OCI-LY1 (cell line): ENCODE measurements around the gene ARHGEF17.

Experiments
- H2AFZ ChIP-seq: fragments of 200-600 bp; sonication (generic), shearing (Covaris generic); 2 replicates; pipeline ENCODE4 v1.6.0; 2014; ENCODE audit warnings: antibody characterized with exemption, mild to moderate bottlenecking, low read length
- H3F3A ChIP-seq: fragments of 200-600 bp; sonication (generic), shearing (Covaris generic); 2 replicates; pipeline ENCODE4 v1.6.0; 2014; ENCODE audit warnings: mild to moderate bottlenecking, antibody characterized with exemption, low read length, moderate library complexity; ENCODE audit not compliant: insufficient read depth
- H3K27ac ChIP-seq: fragments of 200-600 bp; sonication (generic); 2 replicates; pipeline ENCODE4 v1.5.1; 2014; ENCODE audit warnings: low read length, mixed run types, mild to moderate bottlenecking, low read depth; ENCODE audit not compliant: poor library complexity, severe bottlenecking
- H3K27me3 ChIP-seq: fragments of 200-600 bp; sonication (generic); 2 replicates; pipeline ENCODE4 v1.6.0; 2014; ENCODE audit warnings: antibody characterized with exemption, mild to moderate bottlenecking, low read length, moderate library complexity; ENCODE audit not compliant: insufficient read depth
- H3K36me3 ChIP-seq: fragments of 200-600 bp; sonication (generic); 2 replicates; pipeline ENCODE4 v1.6.1; 2014; ENCODE audit warnings: mild to moderate bottlenecking, antibody characterized with exemption, low read length, moderate library complexity, mixed read lengths; ENCODE audit not compliant: insufficient read depth
- H3K4me1 ChIP-seq: fragments of 200-600 bp; sonication (generic); 2 replicates; pipeline ENCODE4 v1.5.1; 2014; ENCODE audit warnings: mild to moderate bottlenecking, low read length, moderate library complexity; ENCODE audit not compliant: insufficient read depth, severe bottlenecking
- H3K4me2 ChIP-seq: fragments of 200-600 bp; sonication (generic), shearing (Covaris generic); 2 replicates; pipeline ENCODE4 v1.6.1; 2014; ENCODE audit warnings: low read length
- H3K4me3 ChIP-seq: fragments of 200-600 bp; sonication (generic); 2 replicates; pipeline ENCODE4 v1.5.1; 2014; ENCODE audit warnings: low read length, low read depth, mild to moderate bottlenecking, mixed read lengths; ENCODE audit not compliant: poor library complexity, severe bottlenecking
- H3K79me2 ChIP-seq: fragments of 200-600 bp; shearing (Covaris generic); 2 replicates; pipeline ENCODE4 v1.6.1; 2016; ENCODE audit warnings: mixed run types, low read length, mixed read lengths; ENCODE audit not compliant: insufficient read depth
- H3K9ac ChIP-seq: fragments of 200-600 bp; sonication (generic), shearing (Covaris generic); 2 replicates; pipeline ENCODE4 v1.6.1; 2014; ENCODE audit warnings: mild to moderate bottlenecking, low read length, mixed read lengths
- H3K9me2 ChIP-seq: fragments of 200-600 bp; sonication (generic), shearing (Covaris generic); 2 replicates; pipeline ENCODE4 v1.6.1; 2014; ENCODE audit warnings: low read depth, mild to moderate bottlenecking, low read length, mixed read lengths
- H3K9me3 ChIP-seq: fragments of 200-600 bp; shearing (Covaris generic); 2 replicates; pipeline ENCODE4 v1.6.1; 2014; ENCODE audit warnings: low read length, mixed read lengths
- H4K20me1 ChIP-seq: fragments of 200-600 bp; sonication (generic), shearing (Covaris generic); 2 replicates; pipeline ENCODE4 v1.6.0; 2016; ENCODE audit warnings: mild to moderate bottlenecking, low read length; ENCODE audit not compliant: insufficient read depth
- CTCF ChIP-seq: fragments of 200-600 bp; sonication (generic), shearing (Covaris generic); IDR thresholded peaks from 2 replicates; pipeline ENCODE4 v1.5.1; 2017; ENCODE audit warnings: mild to moderate bottlenecking, antibody characterized with exemption, low read length, moderate library complexity, mixed read lengths
- EZH2 ChIP-seq: fragments of 200-600 bp; sonication (generic), shearing (Covaris generic); IDR thresholded peaks from 2 replicates; pipeline ENCODE4 v1.8.0; 2017; ENCODE audit warnings: borderline replicate concordance, mixed run types, mild to moderate bottlenecking, antibody characterized with exemption, low read length, moderate library complexity, mixed read lengths

Gene ARHGEF17

GRCh38 chr11:73361953-73362776 lies 54.1 kb downstream of the ARHGEF17 start:
- TF ChIP-seq CTCF (no peak), EZH2 (no peak)
- H3K36me3 ChIP-seq = no peaks in the 10 kb centered on the region
- H4K20me1 ChIP-seq = no peaks in the 10 kb centered on the region
- no peak overlapping the region for H3K9ac ChIP-seq
- H3K27me3 ChIP-seq = no peaks in the 10 kb centered on the region
- H3K79me2 ChIP-seq = no peaks in the 10 kb centered on the region
- H3K4me1 ChIP-seq = peaks cover 16% of the 10 kb centered on the region
- peak overlapping the region; percentile 41; the same call in 1 of the 2 replicates for H3K4me2 ChIP-seq
- no peaks in the 10 kb centered on the region for H3F3A ChIP-seq
- peak overlapping the region; percentile 19 for H3K4me3 ChIP-seq
- H3K27ac ChIP-seq = no peak overlapping the region
- H2AFZ ChIP-seq = no peak overlapping the region
- H3K9me2 ChIP-seq = no peaks in the 10 kb centered on the region
- no peaks in the 10 kb centered on the region for H3K9me3 ChIP-seq

GRCh38 chr11:73363147-73363546 lies 55.1 kb downstream of the ARHGEF17 start:
- Histone ChIP-seq H3K27ac (no peak overlapping the region), H3K4me2 (no peak overlapping the region), H3K4me1 (peaks cover 16% of the 10 kb centered on the region), H3K79me2 (no peaks in the 10 kb centered on the region), H2AFZ (no peak overlapping the region), H3K36me3 (no peaks in the 10 kb centered on the region), H3K9ac (no peak overlapping the region), H3K9me2 (no peaks in the 10 kb centered on the region), H4K20me1 (no peaks in the 10 kb centered on the region), H3K27me3 (no peaks in the 10 kb centered on the region), H3F3A (no peaks in the 10 kb centered on the region), H3K9me3 (no peaks in the 10 kb centered on the region), H3K4me3 (no peak overlapping the region)
- TF ChIP-seq EZH2 (no peak), CTCF (no peak)

- no peak overlapping the region for H3K4me3 ChIP-seq
- H3K27me3 ChIP-seq = no peaks in the 10 kb centered on the region
- TF ChIP-seq EZH2 (no peak), CTCF (no peak)
- no peaks in the 10 kb centered on the region for H3K79me2 ChIP-seq
- peak overlapping the region; percentile 15; the same call in 1 of the 2 replicates for H2AFZ ChIP-seq
- no peak overlapping the region for H3K9ac ChIP-seq
- no peaks in the 10 kb centered on the region for H3K9me2 ChIP-seq
- peaks cover 16% of the 10 kb centered on the region for H3K4me1 ChIP-seq
- peak overlapping the region; percentile 55 for H3K27ac ChIP-seq
- 0 out of 2 replicates have a peak overlapping the region, but pooled peaks have one; percentile 26 for H3K4me2 ChIP-seq
- H3F3A ChIP-seq = no peaks in the 10 kb centered on the region
- H4K20me1 ChIP-seq = no peaks in the 10 kb centered on the region
- H3K36me3 ChIP-seq = no peaks in the 10 kb centered on the region
- H3K9me3 ChIP-seq = no peaks in the 10 kb centered on the region
Measured at GRCh38 chr11:73365352-73366264, 57.5 kb downstream of the ARHGEF17 start.
